Lower leg skin (tissue), 4 donors: ENCODE results near the gene HERC2. TPM values are rescaled to one million over a fixed set of nuclear protein-coding genes. Genes with fewer than 3 reads are reported as not detected.
"Not testable (repeated sequence)": the region's sequence is repeated elsewhere in the genome, so short reads cannot be mapped to it uniquely, and the experiment has no call there.

Experiments
- DNase-seq, 2 donors: peaks; one replicate each; pipeline ENCODE4 v3.0.0-alpha.2; 2019; ENCODE audit warnings: low spot score in 2 of 2
- H3K4me3 ChIP-seq: fragments of 200-600 bp; sonication (generic); 2 replicates; pipeline ENCODE4 v1.5.1; 2017; ENCODE audit warnings: mild to moderate bottlenecking, low read depth; ENCODE audit not compliant: poor library complexity, severe bottlenecking
- CTCF ChIP-seq, 3 donors: fragments of 450-650 bp; IDR thresholded peaks; one replicate each; pipeline ENCODE4 v1.5.1; 2016; ENCODE audit warnings: antibody characterized with exemption in 3 of 3, mild to moderate bottlenecking in 3 of 3, moderate library complexity in 2 of 3
- POLR2A ChIP-seq, 2 donors: fragments of 450-650 bp; IDR thresholded peaks; one replicate each; pipeline ENCODE4 v1.6.1; 2016 to 2017; ENCODE audit warnings: antibody characterized with exemption in 2 of 2, mild to moderate bottlenecking in 1 of 2, moderate library complexity in 1 of 2
- WGBS, 2 donors: methylation state at CpG; one replicate each; pipeline ENCODE4 v1.1.5; 2018; 5-methylcytosine and 5-hydroxymethylcytosine counted together
- intact Hi-C: fragments of 100-400 bp; cut with DNase I; formaldehyde crosslinking; loops from one replicate; pipeline ENCODE4 v1.15.0; 2023; ENCODE audit warnings: low total_unique reads
- total RNA-seq, 4 donors: library from RNA; depleted of rRNA; stranded (reverse); fragments of >200 nt; gene quantifications; one replicate each; pipeline ENCODE4 v1.1.0, GENCODE V29; 2016

The HERC2 gene
- total RNA-seq, 4 donors from 2014 or later = 33.3 to 57.0 (median 48.4) TPM

GRCh38 chr15:28208583-28208982 lies 113.4 kb downstream of the HERC2 start:
- no peak overlapping the region for H3K4me3 ChIP-seq
- DNase-seq = no peak
- intact Hi-C loops = no loop called here
- TF ChIP-seq CTCF (IDR thresholded peaks at IDR 0.05) = no peak
- TF ChIP-seq POLR2A (IDR thresholded peaks at IDR 0.05) = no peak
- 90 to 91% methylated on average over 6 of the region's 6 CpGs for WGBS, 2 donors

GRCh38 chr15:28205640-28206039 lies 116.3 kb downstream of the HERC2 start:
- intact Hi-C loops, DNase-seq, H3K4me3 ChIP-seq: not testable (repeated sequence)
- no CpG with 5 or more reads among the region's 10 CpGs for WGBS, 2 donors

- H3K4me3 ChIP-seq, DNase-seq, intact Hi-C loops: not testable (repeated sequence)
- WGBS, 2 donors = 74 to 75% methylated on average over 15 of the region's 18 CpGs
These were observed 118.7 kb downstream of the HERC2 start for GRCh38 chr15:28203055-28203828.

- WGBS, 2 donors = 89 to 100% methylated on average over 8 to 10 of the region's 23 CpGs
These were observed 119.9 kb downstream of the HERC2 start for GRCh38 chr15:28202124-28202523.

GRCh38 chr15:28198215-28198614 lies 123.8 kb downstream of the HERC2 start:
- H3K4me3 ChIP-seq, DNase-seq, intact Hi-C loops: not testable (repeated sequence)
- 95 to 99% methylated on average over 2 of the region's 2 CpGs for WGBS, 2 donors

More at GRCh38 chr15:28202124-28202523, 119.9 kb downstream of the HERC2 start:
- DNase-seq, intact Hi-C loops, H3K4me3 ChIP-seq: not testable (repeated sequence)

- H3K4me3 ChIP-seq, intact Hi-C loops, DNase-seq: not testable (repeated sequence)
- WGBS, 2 donors = 90 to 91% methylated on average over 3 of the region's 4 CpGs
These were observed 124.3 kb downstream of the HERC2 start for GRCh38 chr15:28197694-28198093.

- intact Hi-C loops, DNase-seq: not testable (repeated sequence)
- WGBS, 2 donors = 84 to 90% methylated on average over 5 of the region's 5 CpGs
These were observed 125.4 kb downstream of the HERC2 start for GRCh38 chr15:28196581-28196980.

GRCh38 chr15:28192772-28193171 lies 129.2 kb downstream of the HERC2 start:
- DNase-seq = no peak
- no peak overlapping the region for H3K4me3 ChIP-seq
- WGBS, 2 donors = 95 to 96% methylated on average over 1 of the region's 1 CpG
- intact Hi-C loops = no loop called here
- TF ChIP-seq POLR2A (IDR thresholded peaks at IDR 0.05) = no peak
- no peak for TF ChIP-seq CTCF (IDR thresholded peaks at IDR 0.05)

More at GRCh38 chr15:28196581-28196980, 125.4 kb downstream of the HERC2 start:
- H3K4me3 ChIP-seq = not testable (repeated sequence)

- 75 to 77% methylated on average over 14 to 15 of the region's 15 CpGs for WGBS, 2 donors
- DNase-seq = no peak
- TF ChIP-seq CTCF (IDR thresholded peaks at IDR 0.05) (no peak), POLR2A (IDR thresholded peaks at IDR 0.05) (no peak)
- H3K4me3 ChIP-seq = no peak overlapping the region
- intact Hi-C loops = no loop called here
These were observed 130.1 kb downstream of the HERC2 start for GRCh38 chr15:28191832-28192231.
